KMS-11 (cell line): Measurements from ENCODE around the gene TTYH1.
A peak's percentile ranks its signal among the peaks of the same experiment; 100 is the strongest.
"Not testable (repeated sequence)": the region's sequence is repeated elsewhere in the genome, so short reads cannot be mapped to it uniquely, and the experiment has no call there.

ENCODE experiments used
- H2AFZ ChIP-seq: fragments of 200-600 bp; sonication (generic); 2 replicates; pipeline ENCODE4 v1.6.1; 2016; ENCODE audit warnings: antibody characterized with exemption, mixed run types, low read depth
- H3K27ac ChIP-seq: fragments of 200-600 bp; sonication (generic); 2 replicates; pipeline ENCODE4 v1.6.1; 2016; ENCODE audit warnings: mild to moderate bottlenecking, mixed run types
- H3K27me3 ChIP-seq: fragments of 200-600 bp; sonication (generic); 2 replicates; pipeline ENCODE4 v1.6.1; 2017; ENCODE audit warnings: mild to moderate bottlenecking, low read depth, mixed run types, moderate library complexity; ENCODE audit not compliant: insufficient read depth
- H3K36me3 ChIP-seq: fragments of 200-600 bp; sonication (generic); 2 replicates; pipeline ENCODE4 v1.6.1; 2017; ENCODE audit warnings: mild to moderate bottlenecking, mixed run types; ENCODE audit not compliant: insufficient read depth
- H3K4me1 ChIP-seq: fragments of 200-600 bp; sonication (generic); 2 replicates; pipeline ENCODE4 v1.6.1; 2016; ENCODE audit warnings: mild to moderate bottlenecking, low read depth, mixed run types; ENCODE audit not compliant: poor library complexity, severe bottlenecking
- H3K4me2 ChIP-seq: fragments of 200-600 bp; sonication (generic); 2 replicates; pipeline ENCODE4 v1.7.0; 2016; ENCODE audit warnings: mild to moderate bottlenecking, mixed run types
- H3K4me3 ChIP-seq: fragments of 200-600 bp; sonication (generic); IDR thresholded peaks from 2 replicates; pipeline ENCODE4 v1.6.1; 2017; ENCODE audit warnings: low read depth, low read length, mixed read lengths; ENCODE audit not compliant: insufficient read depth
- H3K79me2 ChIP-seq: fragments of 200-600 bp; sonication (generic); 2 replicates; pipeline ENCODE4 v1.6.1; 2016; ENCODE audit warnings: low read depth, mixed run types; ENCODE audit not compliant: insufficient read depth
- H3K9ac ChIP-seq: fragments of 200-600 bp; sonication (generic); 2 replicates; pipeline ENCODE4 v1.6.1; 2016; ENCODE audit warnings: mild to moderate bottlenecking, mixed run types
- H4K20me1 ChIP-seq: fragments of 200-600 bp; sonication (generic); 2 replicates; pipeline ENCODE4 v1.6.1; 2016; ENCODE audit warnings: mild to moderate bottlenecking, mixed run types; ENCODE audit not compliant: insufficient read depth
- CTCF ChIP-seq: fragments of 200-600 bp; sonication (generic); conservative IDR thresholded peaks from 2 replicates; pipeline ENCODE4 v1.6.1; 2017; ENCODE audit warnings: low read depth, mild to moderate bottlenecking, antibody characterized with exemption, low read length, moderate library complexity, mixed read lengths

Gene TTYH1

DNA sequence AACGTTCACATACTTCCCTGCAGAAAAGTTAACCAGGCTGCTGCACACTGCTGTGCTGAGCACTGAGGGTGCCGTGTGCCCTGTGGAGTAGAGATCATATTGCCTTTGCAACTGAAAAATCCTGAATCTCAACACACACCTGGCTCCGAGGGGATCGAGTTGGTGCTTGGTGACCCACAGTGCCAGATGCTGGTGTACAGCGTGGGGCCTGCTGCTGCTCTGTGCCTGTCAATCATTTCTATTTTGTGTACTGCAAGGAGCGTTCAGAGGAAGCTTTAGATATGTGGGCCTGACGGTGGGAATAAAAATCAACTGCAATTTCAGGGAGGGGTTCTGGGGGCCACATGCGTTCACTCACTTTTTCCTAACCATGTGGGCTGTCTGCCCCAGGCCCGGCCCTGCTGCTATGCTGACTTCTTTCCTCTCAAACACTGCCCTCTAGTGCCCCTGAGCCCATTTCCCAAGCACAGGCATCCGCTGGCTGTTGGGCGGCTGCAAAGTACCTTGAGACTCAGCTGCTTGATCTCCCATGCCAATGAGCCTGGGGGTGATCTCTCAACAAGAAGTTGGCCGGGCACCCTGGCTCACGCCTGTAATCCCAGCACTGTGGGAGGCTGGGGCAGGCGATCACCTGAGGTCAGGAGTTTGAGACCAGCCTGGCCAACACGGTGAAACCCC, 24.0 kb downstream of the TTYH1 start:
- Histone ChIP-seq H3K79me2 (no peaks in the 10 kb centered on the region), H3K9ac (no peak overlapping the region), H3K27ac (no peak overlapping the region), H3K4me3 (no peak overlapping the region), H3K36me3 (no peaks in the 10 kb centered on the region), H4K20me1 (no peaks in the 10 kb centered on the region), H3K4me1 (no peaks in the 10 kb centered on the region), H3K27me3 (no peaks in the 10 kb centered on the region), H3K4me2 (no peak overlapping the region), H2AFZ (no peak overlapping the region)
- TF ChIP-seq CTCF: no peak

DNA sequence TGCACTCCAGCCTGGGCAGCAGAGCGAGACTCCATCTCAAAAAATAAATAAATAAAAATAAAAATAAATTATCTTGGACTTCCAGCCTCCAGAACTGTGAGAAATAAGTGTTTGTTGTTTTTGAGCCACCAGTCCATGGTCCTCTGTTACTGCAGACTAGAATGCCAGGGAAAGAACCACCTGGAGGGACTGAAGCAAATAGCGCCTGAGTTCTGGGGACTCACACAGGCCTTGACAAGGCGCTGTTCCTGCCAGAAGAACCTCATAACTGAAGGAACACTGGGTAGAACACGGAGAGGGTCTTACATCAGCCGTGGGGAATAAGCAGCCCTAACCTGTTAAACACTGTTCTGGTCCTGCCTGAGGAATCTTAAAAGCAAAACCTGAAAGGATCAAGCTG, 25.4 kb downstream of the TTYH1 start:
- no peak overlapping the region for H3K9ac ChIP-seq
- no peaks in the 10 kb centered on the region for H3K4me1 ChIP-seq
- TF ChIP-seq CTCF: no peak
- H3K27me3 ChIP-seq: no peaks in the 10 kb centered on the region
- no peaks in the 10 kb centered on the region for H3K36me3 ChIP-seq
- no peaks in the 10 kb centered on the region for H3K79me2 ChIP-seq
- H2AFZ ChIP-seq: no peak overlapping the region
- H3K27ac ChIP-seq: no peak overlapping the region
- no peak overlapping the region for H3K4me3 ChIP-seq
- no peaks in the 10 kb centered on the region for H4K20me1 ChIP-seq
- H3K4me2 ChIP-seq: no peak overlapping the region

- Histone ChIP-seq H3K27me3 (no peaks in the 10 kb centered on the region), H4K20me1 (no peaks in the 10 kb centered on the region), H3K9ac (no peak overlapping the region), H3K27ac (no peak overlapping the region), H3K4me3 (no peak overlapping the region), H3K36me3 (no peaks in the 10 kb centered on the region), H3K79me2 (peaks cover 26% of the 10 kb centered on the region), H2AFZ (no peak overlapping the region), H3K4me2 (no peak overlapping the region), H3K4me1 (peaks cover 11% of the 10 kb centered on the region)
- TF ChIP-seq CTCF: no peak
Observed at GRCh38 chr19:54444737-54445136, 29.5 kb downstream of the TTYH1 start.

DNA sequence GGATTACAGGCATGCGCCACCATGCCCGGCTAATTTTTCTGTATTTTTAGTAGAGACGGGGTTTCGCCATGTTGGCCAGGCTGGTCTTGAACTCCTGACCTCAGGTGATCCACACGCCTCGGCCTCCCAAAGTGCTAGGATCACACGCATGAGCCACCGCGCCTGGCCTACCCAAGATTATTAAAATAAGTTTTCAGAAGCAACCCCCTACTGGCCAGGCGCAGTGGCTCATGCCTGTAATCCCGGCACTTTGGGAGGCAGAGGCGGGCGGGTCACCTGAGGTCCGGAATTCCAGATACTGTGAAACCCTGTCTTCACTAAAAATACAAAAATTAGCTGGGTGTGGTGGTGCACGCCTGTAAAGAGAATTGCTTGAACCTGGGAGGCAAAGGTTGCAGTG, 31.1 kb downstream of the TTYH1 start:
- not testable (repeated sequence) for H3K36me3 ChIP-seq, H2AFZ ChIP-seq, H3K27me3 ChIP-seq, H3K27ac ChIP-seq, H3K9ac ChIP-seq, H4K20me1 ChIP-seq, H3K4me3 ChIP-seq, H3K4me2 ChIP-seq
- Histone ChIP-seq H3K79me2 (peaks cover 43% of the 10 kb centered on the region), H3K4me1 (peaks cover 24% of the 10 kb centered on the region)

DNA sequence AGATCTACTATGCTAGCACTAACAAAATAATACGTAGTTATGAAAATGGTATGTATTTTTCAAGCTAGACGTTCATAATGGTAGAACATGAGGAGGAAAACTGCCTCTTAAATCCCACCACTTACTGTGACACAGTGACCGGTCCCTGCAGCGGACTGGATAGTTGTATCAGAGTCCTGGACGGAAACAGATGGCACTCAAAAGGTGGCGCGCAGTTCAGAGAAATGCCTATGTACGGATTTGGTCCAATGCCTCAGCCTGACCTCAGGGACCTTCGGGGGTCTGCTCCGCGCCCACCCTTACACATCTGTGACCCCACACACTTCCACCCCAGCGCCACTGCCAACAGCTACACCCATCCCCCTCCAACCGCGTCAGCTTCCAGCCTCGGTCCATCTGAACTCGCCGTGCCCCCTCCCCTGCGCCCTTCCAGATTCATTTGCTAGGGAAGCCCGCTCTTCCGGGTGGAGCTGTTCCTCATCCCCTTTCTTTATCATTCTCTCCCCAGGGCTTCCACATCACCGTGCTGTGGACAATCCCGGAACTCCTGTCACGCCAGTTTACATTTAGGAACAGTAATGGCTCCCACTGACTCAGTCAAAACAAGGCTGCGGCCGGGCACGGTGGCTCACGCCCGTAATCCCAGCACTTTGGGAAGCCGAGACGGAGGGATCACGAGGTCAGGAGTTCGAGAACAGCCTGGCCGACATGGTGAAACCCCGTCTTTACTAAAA, 32.9 kb downstream of the TTYH1 start:
- Histone ChIP-seq H3K36me3 (peaks cover 9% of the 10 kb centered on the region; the same call in 1 of the 2 replicates), H3K4me1 (peaks cover 32% of the 10 kb centered on the region), H3K4me2 (peak overlapping the region; percentile 45), H2AFZ (peak overlapping the region; percentile 64), H3K27ac (peak overlapping the region; percentile 88), H3K9ac (peak overlapping the region; percentile 87), H3K79me2 (peaks cover 61% of the 10 kb centered on the region), H4K20me1 (peaks cover 17% of the 10 kb centered on the region; the same call in 1 of the 2 replicates), H3K4me3 (no peak overlapping the region), H3K27me3 (no peaks in the 10 kb centered on the region)
- no peak for TF ChIP-seq CTCF
